Upper lobe of left lung (tissue), 6 donors: ENCODE results near the gene CLCA2. TPM values are rescaled to one million over a fixed set of nuclear protein-coding genes. Genes with fewer than 3 reads are reported as not detected.
"Not testable (repeated sequence)": the region's sequence is repeated elsewhere in the genome, so short reads cannot be mapped to it uniquely, and the experiment has no call there.

Experiments
- ATAC-seq, 2 donors: fragments of 200-7000 bp; cut with Tn5 transposase; one replicate each; pipeline ENCODE4 v1.9.1; 2022; ENCODE audit warnings: mild to moderate bottlenecking in 2 of 2, moderate library complexity in 2 of 2; ENCODE audit not compliant: low FRiP score in 2 of 2
- DNase-seq, 2 donors: peaks; one replicate each; pipeline ENCODE4 v3.0.0-alpha.2; 2019 to 2020
- H3K27ac ChIP-seq, 4 donors: fragments of 200-600 bp; sonication (generic); one replicate each; pipeline ENCODE4 v1.5.1; 2016 to 2019
- H3K27me3 ChIP-seq, 4 donors: fragments of 200-600 bp; sonication (generic); one replicate each; pipeline ENCODE4 v1.5.1; 2017 to 2019
- H3K36me3 ChIP-seq, 4 donors: fragments of 200-600 bp; sonication (generic); one replicate each; pipeline ENCODE4 v1.5.1; 2016 to 2019
- H3K4me1 ChIP-seq, 4 donors: fragments of 200-600 bp; sonication (generic); one replicate each; pipeline ENCODE4 v1.5.1; 2018 to 2019
- H3K4me3 ChIP-seq, 4 donors: fragments of 200-600 bp; sonication (generic); one replicate each; pipeline ENCODE4 v1.5.1; 2017 to 2019; ENCODE audit warnings: mild to moderate bottlenecking in 2 of 4, moderate library complexity in 1 of 4
- H3K9me3 ChIP-seq, 4 donors: fragments of 200-600 bp; sonication (generic); one replicate each; pipeline ENCODE4 v1.5.1; 2018 to 2019
- CTCF ChIP-seq, 6 experiments: fragments of 450-650 bp in 4 of 6; fragments of 200-600 bp in 2 of 6; sonication (generic) in 2 of 6; IDR thresholded peaks; one replicate each; pipeline ENCODE4 v1.5.1; 2016 to 2019; ENCODE audit warnings: antibody characterized with exemption in 6 of 6
- EP300 ChIP-seq, 4 donors: sonication (generic); formaldehyde crosslinking; IDR thresholded peaks; one replicate each; pipeline ENCODE4 v1.5.1; 2017; ENCODE audit warnings: antibody characterized with exemption in 4 of 4, control low read depth in 2 of 4
- POLR2A ChIP-seq, 4 donors: fragments of 450-650 bp; IDR thresholded peaks; one replicate each; pipeline ENCODE4 v1.5.1; 2016 to 2017; ENCODE audit warnings: antibody characterized with exemption in 4 of 4, mild to moderate bottlenecking in 2 of 4
- POLR2AphosphoS5 ChIP-seq, 2 donors: sonication (generic); formaldehyde crosslinking; IDR thresholded peaks; one replicate each; pipeline ENCODE4 v1.5.1; 2017; ENCODE audit warnings: antibody characterized with exemption in 2 of 2
- WGBS, 2 donors: methylation state at CpG; one replicate each; pipeline ENCODE4 v1.1.5; 2017 to 2018; 5-methylcytosine and 5-hydroxymethylcytosine counted together
- total RNA-seq, 6 donors: library from RNA; depleted of rRNA in 4 of 6; stranded (reverse); fragments of >200 nt in 4 of 6; gene quantifications; one replicate each; pipeline versions ENCODE4 v1.1.0 to v1.2.1, GENCODE V29; 2016 to 2021
- donor health status: DM: no; HTN: no; CAD: no; lungs with moderate emphysema.
- donor health status: DM: no; HTN: yes; CAD: no; lungs with severe emphysema.

The CLCA2 gene
- total RNA-seq, 6 donors from 2014 or later = 0.57 to 5.3 (median 0.61) TPM; not detected in 3

GRCh38 chr1:86498281-86498680 lies 74.3 kb downstream of the CLCA2 start:
- no peak for TF ChIP-seq POLR2AphosphoS5 (IDR thresholded peaks at IDR 0.05)
- H3K27me3 ChIP-seq = no peaks in the 10 kb centered on the region
- ATAC-seq = no peak

GRCh38 chr1:86499987-86500593 lies 76.1 kb downstream of the CLCA2 start:
- H3K27ac ChIP-seq = no peak overlapping the region
- H3K9me3 ChIP-seq = no peaks in the 10 kb centered on the region
- no peak overlapping the region for H3K4me3 ChIP-seq
- ATAC-seq (peak; percentile 50 to 69), DNase-seq (no peak)
- WGBS, 2 donors = 9 to 17% methylated on average over 3 of the region's 3 CpGs
- H3K36me3 ChIP-seq = no peaks in the 10 kb centered on the region
- peaks cover 0 to 28% (median 6%) of the 10 kb centered on the region in 4 donors for H3K4me1 ChIP-seq
- no peaks in the 10 kb centered on the region for H3K27me3 ChIP-seq
- peak; percentile 62 to 91 (median 81) for TF ChIP-seq CTCF (IDR thresholded peaks at IDR 0.05)
- TF ChIP-seq POLR2AphosphoS5 (IDR thresholded peaks at IDR 0.05) = no peak
- no peak for TF ChIP-seq POLR2A (IDR thresholded peaks at IDR 0.05)
- TF ChIP-seq EP300 (IDR thresholded peaks at IDR 0.05) = peak in 1 of 4 donors; percentile 26

More at GRCh38 chr1:86498281-86498680, 74.3 kb downstream of the CLCA2 start:
- no peak for DNase-seq
- no peak overlapping the region for H3K4me3 ChIP-seq
- peaks cover 0 to 11% (median 3%) of the 10 kb centered on the region in 4 donors for H3K4me1 ChIP-seq
- no peak overlapping the region for H3K27ac ChIP-seq
- 59 to 61% methylated on average over 3 of the region's 3 CpGs for WGBS, 2 donors
- H3K9me3 ChIP-seq = no peaks in the 10 kb centered on the region
- no peaks in the 10 kb centered on the region for H3K36me3 ChIP-seq

GRCh38 chr1:86500714-86501113 lies 76.7 kb downstream of the CLCA2 start:
- Histone ChIP-seq H3K4me3 (no peak overlapping the region), H3K27ac (no peak overlapping the region), H3K4me1 (peaks cover 0 to 29% (median 6%) of the 10 kb centered on the region in 4 donors), H3K36me3 (no peaks in the 10 kb centered on the region), H3K27me3 (no peaks in the 10 kb centered on the region), H3K9me3 (no peaks in the 10 kb centered on the region)
- ATAC-seq = no peak
- DNase-seq = no peak
- 72 to 89% methylated on average over 2 of the region's 2 CpGs for WGBS, 2 donors
- TF ChIP-seq POLR2A (IDR thresholded peaks at IDR 0.05) (no peak), EP300 (IDR thresholded peaks at IDR 0.05) (no peak), CTCF (IDR thresholded peaks at IDR 0.05) (no peak), POLR2AphosphoS5 (IDR thresholded peaks at IDR 0.05) (no peak)

- Histone ChIP-seq H3K4me1 (peaks cover 0 to 29% (median 6%) of the 10 kb centered on the region in 4 donors), H3K4me3 (peak overlapping the region in 2 of 4 donors; percentile 25 to 46), H3K27ac (peak overlapping the region in 1 of 4 donors; percentile 19)
- not testable (repeated sequence) for H3K36me3 ChIP-seq, H3K27me3 ChIP-seq, H3K9me3 ChIP-seq
- 58 to 59% methylated on average over 16 of the region's 16 CpGs for WGBS, 2 donors
- ATAC-seq (peak; percentile 51 to 64), DNase-seq (peak in 1 of 2 donors; percentile 75)
- peak in 1 of 2 donors; percentile 14 for TF ChIP-seq POLR2AphosphoS5 (IDR thresholded peaks at IDR 0.05)
- TF ChIP-seq CTCF (IDR thresholded peaks at IDR 0.05) = peak; percentile 19 to 53 (median 44)
These were observed 78.2 kb downstream of the CLCA2 start for GRCh38 chr1:86502125-86502646.

GRCh38 chr1:86502721-86503405 lies 78.9 kb downstream of the CLCA2 start:
- H3K27ac ChIP-seq = peak overlapping the region in 3 of 4 donors; percentile 52 to 81 (median 62)
- peak in 1 of 2 donors; percentile 20 for ATAC-seq
- no peaks in the 10 kb centered on the region for H3K36me3 ChIP-seq
- H3K9me3 ChIP-seq = no peaks in the 10 kb centered on the region
- no peak for DNase-seq
- 72 to 74% methylated on average over 18 of the region's 18 CpGs for WGBS, 2 donors
- peaks cover 0 to 32% (median 9%) of the 10 kb centered on the region in 4 donors for H3K4me1 ChIP-seq
- peak overlapping the region in 3 of 4 donors; percentile 13 to 46 (median 25) for H3K4me3 ChIP-seq
- TF ChIP-seq EP300 (IDR thresholded peaks at IDR 0.05) (no peak), POLR2A (IDR thresholded peaks at IDR 0.05) (no peak), CTCF (IDR thresholded peaks at IDR 0.05) (no peak), POLR2AphosphoS5 (IDR thresholded peaks at IDR 0.05) (no peak)
- no peaks in the 10 kb centered on the region for H3K27me3 ChIP-seq
